Neuronal stem cell (in vitro differentiated cells): ENCODE data around the gene TRMT1.

ENCODE experiments used
- DNase-seq: peaks from one replicate; pipeline ENCODE4 v3.0.0-alpha.2; 2013; ENCODE audit warnings: low spot score
- H2AFZ ChIP-seq: one replicate; pipeline ENCODE4 v1.6.1; 2013; ENCODE audit warnings: mild to moderate bottlenecking, low read length, inconsistent platforms
- H2AK5ac ChIP-seq: 2 replicates; pipeline ENCODE4 v1.6.1; 2013; ENCODE audit warnings: low read depth, mild to moderate bottlenecking, inconsistent platforms, low read length, moderate library complexity, mixed read lengths
- H2BK120ac ChIP-seq: 2 replicates; pipeline ENCODE4 v1.6.1; 2013; ENCODE audit warnings: low read depth, mild to moderate bottlenecking, inconsistent platforms, low read length, moderate library complexity, mixed read lengths
- H2BK12ac ChIP-seq: one replicate; pipeline ENCODE4 v1.6.1; 2013; ENCODE audit warnings: low read length, inconsistent platforms
- H2BK15ac ChIP-seq: 2 replicates; pipeline ENCODE4 v1.6.1; 2013; ENCODE audit warnings: mild to moderate bottlenecking, low read length, inconsistent platforms, mixed read lengths
- H2BK5ac ChIP-seq: one replicate; pipeline ENCODE4 v1.6.1; 2013; ENCODE audit warnings: inconsistent platforms, mild to moderate bottlenecking, low read length, moderate library complexity
- H3K14ac ChIP-seq: one replicate; pipeline ENCODE4 v1.6.1; 2013; ENCODE audit warnings: low read length, inconsistent platforms
- H3K18ac ChIP-seq: 2 replicates; pipeline ENCODE4 v1.6.1; 2013; ENCODE audit warnings: low read length, inconsistent platforms
- H3K23ac ChIP-seq: 2 replicates; pipeline ENCODE4 v1.6.1; 2013; ENCODE audit warnings: low read depth, mild to moderate bottlenecking, mixed read lengths, low read length, inconsistent platforms; ENCODE audit not compliant: poor library complexity
- H3K27ac ChIP-seq: replicated peaks from 3 replicates; pipeline ENCODE4 v1.5.1; 2013; ENCODE audit warnings: low read length, inconsistent platforms
- H3K27me3 ChIP-seq, 3 experiments: 2 replicates each; pipeline ENCODE4 v1.6.1; 2013; ENCODE audit warnings: low read length in 3 of 3, mild to moderate bottlenecking in 2 of 3, inconsistent platforms in 1 of 3, low read depth in 1 of 3, mixed read lengths in 1 of 3, moderate library complexity in 1 of 3; ENCODE audit not compliant: control insufficient read depth in 3 of 3, insufficient read depth in 3 of 3
- H3K36me3 ChIP-seq, 2 donors: replicated peaks in 1 of 2; 2 replicates each; pipeline ENCODE4 v1.6.1; 2013; ENCODE audit warnings: low read length in 2 of 2; ENCODE audit not compliant: control insufficient read depth in 2 of 2, insufficient read depth in 2 of 2
- H3K4ac ChIP-seq: 2 replicates; pipeline ENCODE4 v1.6.1; 2013; ENCODE audit warnings: inconsistent platforms, mild to moderate bottlenecking, low read length, moderate library complexity
- H3K4me1 ChIP-seq, 2 donors: 1 replicate in 1 of 2; 2 replicates in 1 of 2; pipeline ENCODE4 v1.6.1; 2013; ENCODE audit warnings: low read length in 2 of 2, low read depth in 1 of 2; ENCODE audit not compliant: control insufficient read depth in 2 of 2, insufficient read depth in 1 of 2
- H3K4me2 ChIP-seq: one replicate; pipeline ENCODE4 v1.6.1; 2013; ENCODE audit warnings: mild to moderate bottlenecking, low read length, inconsistent platforms; ENCODE audit not compliant: insufficient read depth, poor library complexity, severe bottlenecking
- H3K4me3 ChIP-seq, 2 donors: 2 replicates each; pipeline ENCODE4 v1.5.1; 2013; ENCODE audit warnings: low read length in 2 of 2, mild to moderate bottlenecking in 2 of 2, inconsistent platforms in 1 of 2, moderate library complexity in 1 of 2
- H3K79me1 ChIP-seq: one replicate; pipeline ENCODE4 v1.6.1; 2013; ENCODE audit warnings: low read depth, mild to moderate bottlenecking, inconsistent platforms, low read length, moderate library complexity
- H3K9ac ChIP-seq: one replicate; pipeline ENCODE4 v1.6.1; 2013; ENCODE audit warnings: mild to moderate bottlenecking, low read depth, low read length, inconsistent platforms; ENCODE audit not compliant: poor library complexity
- H3K9me3 ChIP-seq, 2 donors: replicated peaks in 1 of 2; 2 replicates each; pipeline versions ENCODE3 to v1.6.1; 2013; ENCODE audit warnings: low read length in 2 of 2, mild to moderate bottlenecking in 2 of 2, inconsistent platforms in 1 of 2, low read depth in 1 of 2, mixed read lengths in 1 of 2, moderate library complexity in 1 of 2; ENCODE audit not compliant: control insufficient read depth in 2 of 2, insufficient read depth in 1 of 2
- H4K8ac ChIP-seq: one replicate; pipeline ENCODE4 v1.6.1; 2013; ENCODE audit warnings: low read depth, mild to moderate bottlenecking, inconsistent platforms, low read length, moderate library complexity
- H4K91ac ChIP-seq: one replicate; pipeline ENCODE4 v1.6.1; 2013; ENCODE audit warnings: low read length, low read depth, mild to moderate bottlenecking, inconsistent platforms; ENCODE audit not compliant: poor library complexity
- WGBS, 2 donors: extraction: QIAGEN DNeasy Blood & Tissue Kit; methylation state at CpG; one replicate each; pipeline ENCODE4 v1.1.7; 2013; ENCODE audit warnings: missing lambda C conversion rate in 2 of 2, mixed read lengths in 1 of 2; ENCODE audit not compliant: insufficient read length in 2 of 2, insufficient replicate concordance in 1 of 2; ENCODE audit errors: extremely low coverage in 2 of 2; 5-methylcytosine and 5-hydroxymethylcytosine counted together

Gene TRMT1

GRCh38 chr19:13146763-13147563 is 30.4 kb upstream of the TRMT1 start:
- H2AFZ ChIP-seq: no peak overlapping the region
- H3K14ac ChIP-seq: no peak overlapping the region
- DNase-seq: no peak
- H2BK5ac ChIP-seq: no peak overlapping the region
- H3K9me3 ChIP-seq: no peaks in the 10 kb centered on the region
- no peak overlapping the region for H2BK15ac ChIP-seq
- H3K79me1 ChIP-seq: peaks cover 5% of the 10 kb centered on the region
- no peak overlapping the region for H3K9ac ChIP-seq
- no peak overlapping the region for H2AK5ac ChIP-seq
- no peak overlapping the region for H3K27ac ChIP-seq
- H3K27me3 ChIP-seq: no peaks in the 10 kb centered on the region
- no peak overlapping the region for H3K4me2 ChIP-seq
- no peak overlapping the region for H3K18ac ChIP-seq
- peaks cover 2 to 3% of the 10 kb centered on the region in 2 donors for H3K4me1 ChIP-seq
- no peak overlapping the region for H4K8ac ChIP-seq
- no peak overlapping the region for H2BK12ac ChIP-seq
- no peak overlapping the region for H4K91ac ChIP-seq
- H2BK120ac ChIP-seq: no peak overlapping the region
- no peak overlapping the region for H3K4ac ChIP-seq
- no peak overlapping the region for H3K23ac ChIP-seq
- peaks cover 5 to 16% of the 10 kb centered on the region in 2 donors for H3K36me3 ChIP-seq
- no CpG with 5 or more reads among the region's 16 CpGs for WGBS, 2 donors
- H3K4me3 ChIP-seq: no peak overlapping the region

GRCh38 chr19:13139633-13140311 is 23.2 kb upstream of the TRMT1 start:
- H3K14ac ChIP-seq: no peak overlapping the region
- no peak overlapping the region for H3K23ac ChIP-seq
- H3K18ac ChIP-seq: no peak overlapping the region
- WGBS, 2 donors: no CpG with 5 or more reads among the region's 11 CpGs
- peaks cover 42 to 62% of the 10 kb centered on the region in 2 donors for H3K36me3 ChIP-seq
- H2BK12ac ChIP-seq: no peak overlapping the region
- H3K27ac ChIP-seq: no peak overlapping the region
- H2BK15ac ChIP-seq: no peak overlapping the region
- no peaks in the 10 kb centered on the region for H3K27me3 ChIP-seq
- H2AFZ ChIP-seq: no peak overlapping the region
- H3K9me3 ChIP-seq: no peaks in the 10 kb centered on the region
- no peak overlapping the region for H3K4me3 ChIP-seq
- no peaks in the 10 kb centered on the region for H3K4me1 ChIP-seq
- peaks cover 21% of the 10 kb centered on the region for H3K79me1 ChIP-seq
- H3K4me2 ChIP-seq: no peak overlapping the region
- no peak overlapping the region for H4K8ac ChIP-seq
- no peak overlapping the region for H3K9ac ChIP-seq
- H3K4ac ChIP-seq: no peak overlapping the region
- H2AK5ac ChIP-seq: no peak overlapping the region
- H2BK5ac ChIP-seq: no peak overlapping the region
- no peak for DNase-seq
- H4K91ac ChIP-seq: no peak overlapping the region
- no peak overlapping the region for H2BK120ac ChIP-seq

GRCh38 chr19:13138916-13139198 is 22.3 kb upstream of the TRMT1 start:
- Histone ChIP-seq H4K91ac (no peak overlapping the region), H3K18ac (no peak overlapping the region), H3K4ac (no peak overlapping the region), H3K27me3 (no peaks in the 10 kb centered on the region), H2BK12ac (no peak overlapping the region), H3K4me3 (no peak overlapping the region), H3K36me3 (peaks cover 40 to 61% of the 10 kb centered on the region in 2 donors), H2BK120ac (no peak overlapping the region), H2BK15ac (no peak overlapping the region), H3K79me1 (peaks cover 27% of the 10 kb centered on the region), H3K23ac (no peak overlapping the region), H3K4me2 (no peak overlapping the region), H3K14ac (no peak overlapping the region), H3K9ac (no peak overlapping the region), H3K4me1 (no peaks in the 10 kb centered on the region), H4K8ac (no peak overlapping the region), H2BK5ac (no peak overlapping the region), H3K9me3 (no peaks in the 10 kb centered on the region), H2AK5ac (no peak overlapping the region), H2AFZ (no peak overlapping the region), H3K27ac (no peak overlapping the region)
- WGBS, 2 donors: no CpG with 5 or more reads among the region's 10 CpGs
- DNase-seq: no peak

- Histone ChIP-seq H3K27me3 (no peaks in the 10 kb centered on the region), H3K27ac (no peak overlapping the region), H2AFZ (no peak overlapping the region), H2BK120ac (no peak overlapping the region), H3K9ac (peak overlapping the region; percentile 70), H4K8ac (no peak overlapping the region), H3K4ac (no peak overlapping the region), H3K4me3 (no peak overlapping the region), H2AK5ac (no peak overlapping the region), H2BK5ac (no peak overlapping the region), H2BK15ac (no peak overlapping the region), H3K14ac (peak overlapping the region; percentile 38), H3K4me1 (no peaks in the 10 kb centered on the region), H3K36me3 (peaks cover 40 to 65% of the 10 kb centered on the region in 2 donors), H3K9me3 (no peaks in the 10 kb centered on the region), H2BK12ac (no peak overlapping the region), H3K79me1 (peaks cover 27% of the 10 kb centered on the region), H3K4me2 (no peak overlapping the region), H4K91ac (no peak overlapping the region), H3K18ac (no peak overlapping the region), H3K23ac (peak overlapping the region; percentile 43)
- WGBS, 2 donors: no CpG with 5 or more reads among the region's 40 CpGs
- no peak for DNase-seq
Measured at GRCh38 chr19:13138171-13138915, 21.8 kb upstream of the TRMT1 start.
